NCI-H1417 (cell line): ENCODE data around the gene ABCC5.
"Not testable (repeated sequence)": the region's sequence is repeated elsewhere in the genome, so short reads cannot be mapped to it uniquely, and the experiment has no call there.

Experiments
- DNase-seq, 3 experiments: peaks; one replicate each; lab custom pipeline; 2025; lab: John Stamatoyannopoulos, UW

ABCC5 gene

DNA sequence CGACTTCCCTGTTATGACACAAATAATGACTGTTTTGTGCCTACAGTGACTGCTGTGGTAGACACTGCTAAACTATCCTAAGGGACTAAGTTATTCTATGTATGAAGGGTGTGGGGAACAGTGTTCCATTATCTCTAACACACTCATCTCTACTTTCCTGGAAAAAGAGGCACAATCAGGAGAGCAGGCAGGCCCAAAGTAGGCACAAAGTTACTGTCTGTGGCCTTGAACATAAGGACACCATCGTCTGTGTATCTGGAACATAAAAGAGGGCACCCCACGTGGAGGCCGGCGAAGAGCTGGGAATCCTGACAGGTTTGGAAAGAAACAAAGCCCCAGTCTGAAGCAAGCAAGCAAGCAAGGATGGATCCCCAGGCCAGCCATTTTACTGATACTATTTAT lies 1.5 kb downstream of the ABCC5 start:
- DNase-seq, result no peak

DNA sequence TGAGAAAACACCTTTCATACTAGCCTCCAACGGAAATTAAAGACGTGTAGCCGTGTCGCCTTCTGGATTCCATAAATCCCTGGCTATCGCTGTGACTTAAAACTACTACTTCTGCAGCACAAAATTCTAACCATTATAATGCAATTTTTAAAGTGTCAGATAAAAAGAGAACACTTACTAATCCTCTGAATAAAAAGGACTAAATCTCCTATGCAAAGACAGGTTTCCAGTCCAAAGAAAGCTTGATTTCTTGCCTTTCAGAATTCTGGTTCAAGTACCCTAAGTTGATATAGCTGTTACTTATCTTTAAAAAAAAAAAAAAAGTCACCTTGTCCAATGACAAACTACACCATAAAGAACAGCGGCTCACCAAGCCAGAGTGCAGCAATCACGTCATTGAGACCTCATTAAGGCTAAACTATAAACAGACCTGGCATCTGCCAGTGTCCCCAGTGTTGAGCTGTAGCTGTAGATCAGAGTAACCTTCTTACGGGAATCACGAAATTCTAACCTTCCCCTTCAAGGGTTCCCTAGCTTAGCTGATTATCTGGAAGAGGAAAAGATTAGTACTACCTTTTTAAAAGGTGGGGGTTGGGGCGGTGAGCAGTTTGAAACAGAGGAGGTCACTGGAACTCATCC lies 2.2 kb downstream of the ABCC5 start:
- DNase-seq, result peak in 1 of 3 experiments; percentile 60

DNA sequence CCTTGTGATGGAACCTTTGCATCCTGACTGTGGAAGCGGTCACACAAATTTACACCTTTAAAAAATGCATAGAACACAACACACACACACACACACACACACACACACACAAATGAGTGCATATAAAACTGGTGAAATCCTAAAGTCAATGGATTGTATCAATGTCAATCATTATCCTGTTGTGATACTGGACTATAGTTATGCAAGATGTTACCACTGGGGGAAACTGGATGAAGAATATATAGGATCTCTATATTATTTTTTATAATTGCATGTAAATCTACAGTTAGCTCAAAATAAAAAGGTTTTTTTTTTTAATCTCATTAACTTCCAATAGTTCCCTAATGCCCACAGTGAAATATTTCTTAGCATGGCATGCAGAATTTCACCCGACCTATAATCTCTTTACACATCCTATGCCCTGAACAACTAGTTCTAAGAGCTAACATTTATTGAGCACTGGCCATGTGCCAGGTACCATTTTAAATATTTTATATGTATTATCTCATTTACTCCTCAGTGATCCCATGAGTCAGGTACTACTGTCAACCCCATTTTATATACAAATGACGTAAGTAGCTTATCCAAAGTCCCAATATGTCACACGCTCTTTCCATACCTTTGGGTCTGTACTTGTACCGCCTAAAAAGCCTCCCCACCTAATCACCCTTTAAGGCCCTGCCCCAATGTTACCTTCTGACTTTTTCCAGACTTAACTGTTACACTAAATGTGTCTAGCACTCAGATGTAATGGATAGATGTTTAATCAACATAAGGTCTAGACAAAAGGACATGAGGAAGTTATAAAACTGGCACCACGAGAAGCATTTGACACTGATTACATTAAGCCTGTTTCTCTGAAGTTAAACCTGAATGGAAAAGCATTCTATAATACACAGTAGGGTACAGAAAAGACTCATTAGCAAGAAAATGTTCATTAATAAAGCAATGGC lies 5.5 kb downstream of the ABCC5 start:
- DNase-seq, result no peak

DNA sequence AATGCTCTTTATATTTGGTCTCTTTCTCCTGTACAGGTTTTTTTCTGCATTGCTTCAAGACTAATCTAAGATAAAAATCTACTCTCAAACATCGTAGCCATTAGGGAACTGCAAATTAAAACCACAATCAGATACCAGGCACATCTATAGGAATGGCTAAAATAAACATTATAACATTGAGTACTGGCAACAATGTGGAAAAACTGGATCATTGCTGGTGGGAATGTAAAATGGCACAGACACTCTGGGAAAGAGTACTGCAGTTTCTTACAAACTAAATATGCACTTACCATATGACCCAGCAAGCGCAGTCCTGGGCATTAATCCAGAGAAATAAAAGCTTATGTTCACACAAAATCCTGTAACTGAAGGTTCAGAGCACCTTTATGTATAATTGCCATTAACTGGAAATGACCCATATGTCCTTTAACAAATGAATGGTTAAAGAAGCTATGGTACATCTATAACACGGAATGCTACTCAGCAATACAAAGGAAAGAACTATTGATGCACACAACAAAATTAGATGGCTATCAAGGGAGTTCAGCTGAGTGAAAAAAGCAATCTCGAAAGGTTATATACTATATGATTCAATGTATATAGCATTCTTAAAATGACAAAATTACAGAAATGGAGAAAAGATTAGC lies 6.3 kb downstream of the ABCC5 start:
- DNase-seq, result no peak

DNA sequence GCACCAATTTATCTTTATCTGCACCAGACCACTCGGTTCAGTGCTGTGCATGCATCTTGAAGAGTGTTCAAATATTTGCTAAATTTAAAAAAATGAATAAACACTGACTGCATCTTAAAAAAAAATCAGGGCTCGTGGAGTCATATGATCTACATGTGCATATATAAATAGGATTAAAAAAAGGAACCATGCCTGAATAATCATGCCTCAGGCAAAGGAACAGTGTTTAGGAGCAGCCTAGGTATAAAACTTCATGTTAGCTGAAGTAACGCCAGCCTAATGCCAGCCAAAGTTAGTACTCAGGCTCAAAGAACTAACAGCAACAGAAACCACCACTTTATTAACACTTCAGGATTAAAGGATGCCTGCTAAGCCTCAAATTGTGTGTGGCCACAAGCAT lies 9.5 kb downstream of the ABCC5 start:
- DNase-seq, result peak in 1 of 3 experiments; percentile 20

DNA sequence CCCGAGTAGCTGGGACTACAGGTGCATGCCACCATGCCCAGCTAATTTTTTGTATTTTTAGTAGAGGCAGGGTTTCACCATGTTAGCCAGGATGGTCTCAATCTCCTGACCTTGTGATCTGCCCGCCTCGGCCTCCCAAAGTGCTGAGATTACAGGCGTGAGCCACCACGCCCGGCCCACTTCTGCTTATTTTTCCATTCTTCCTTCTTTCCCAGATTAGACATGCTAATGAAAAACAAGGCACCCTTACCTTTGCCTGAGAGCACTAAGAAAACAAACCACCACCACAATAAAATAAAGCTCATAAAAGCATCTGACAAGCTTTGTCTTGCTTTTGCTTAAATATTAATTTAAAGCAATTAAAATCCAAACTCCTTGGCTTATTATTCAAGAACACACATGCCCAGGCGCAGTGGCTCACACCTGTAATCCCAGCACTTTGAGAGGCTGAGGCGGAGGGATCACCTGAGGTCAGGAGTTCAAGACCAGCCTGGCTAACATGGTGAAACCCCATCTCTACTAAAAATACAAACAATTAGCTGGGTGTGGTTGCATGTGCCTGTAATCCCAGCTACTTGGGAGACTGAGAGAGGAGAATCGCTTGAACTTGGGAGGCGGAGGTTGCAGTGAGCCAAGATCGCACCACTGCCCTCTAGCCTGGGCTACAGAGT lies 10.4 kb downstream of the ABCC5 start:
- not testable (repeated sequence) for DNase-seq

DNA sequence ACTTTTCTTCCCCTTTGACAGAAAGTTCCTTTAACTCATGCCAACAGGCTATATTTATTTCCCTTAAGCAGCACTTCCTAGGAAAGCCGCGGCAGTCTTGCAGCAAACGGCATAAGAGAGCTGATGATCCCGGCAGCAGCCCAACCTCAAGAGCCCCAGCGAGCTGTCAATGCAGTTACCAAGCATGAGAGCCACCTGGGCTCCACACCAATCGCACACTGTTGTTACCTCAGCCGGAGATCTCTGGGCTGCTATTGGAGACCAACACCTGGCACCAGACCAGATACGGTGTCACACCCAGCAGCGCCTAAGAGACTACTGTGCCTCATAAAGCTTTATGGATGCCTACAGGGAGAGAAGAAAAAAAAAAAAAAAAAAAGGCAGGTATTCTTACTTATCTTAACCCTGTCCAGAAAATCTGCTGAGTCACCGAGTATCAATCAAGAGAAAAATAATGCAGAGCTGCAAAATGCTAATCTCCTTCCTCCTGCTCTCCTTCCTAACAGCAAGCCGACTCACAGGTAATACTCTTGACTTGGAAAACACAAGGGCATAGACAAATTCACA lies 11.7 kb downstream of the ABCC5 start:
- peak; percentile 92 to 99 (median 97) for DNase-seq

DNA sequence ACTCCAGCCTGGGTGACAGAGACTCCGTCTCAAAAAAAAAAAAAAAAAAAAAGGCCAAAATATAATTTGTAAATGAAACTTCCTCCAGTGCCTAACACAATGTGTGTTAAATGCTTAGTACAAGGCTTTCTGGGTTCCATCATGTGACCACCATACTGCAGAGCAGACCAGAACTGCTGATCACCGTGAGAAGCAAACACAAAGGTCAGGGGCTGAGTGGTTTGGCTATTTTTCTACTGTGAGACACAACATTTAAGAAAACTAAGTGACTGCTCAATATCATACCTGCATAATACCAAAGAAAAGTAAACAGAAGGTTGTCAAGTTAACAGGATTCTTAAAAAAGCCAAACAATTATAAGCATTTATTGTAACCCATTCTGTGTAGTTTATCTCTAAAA lies 13.2 kb downstream of the ABCC5 start:
- no peak for DNase-seq

DNA sequence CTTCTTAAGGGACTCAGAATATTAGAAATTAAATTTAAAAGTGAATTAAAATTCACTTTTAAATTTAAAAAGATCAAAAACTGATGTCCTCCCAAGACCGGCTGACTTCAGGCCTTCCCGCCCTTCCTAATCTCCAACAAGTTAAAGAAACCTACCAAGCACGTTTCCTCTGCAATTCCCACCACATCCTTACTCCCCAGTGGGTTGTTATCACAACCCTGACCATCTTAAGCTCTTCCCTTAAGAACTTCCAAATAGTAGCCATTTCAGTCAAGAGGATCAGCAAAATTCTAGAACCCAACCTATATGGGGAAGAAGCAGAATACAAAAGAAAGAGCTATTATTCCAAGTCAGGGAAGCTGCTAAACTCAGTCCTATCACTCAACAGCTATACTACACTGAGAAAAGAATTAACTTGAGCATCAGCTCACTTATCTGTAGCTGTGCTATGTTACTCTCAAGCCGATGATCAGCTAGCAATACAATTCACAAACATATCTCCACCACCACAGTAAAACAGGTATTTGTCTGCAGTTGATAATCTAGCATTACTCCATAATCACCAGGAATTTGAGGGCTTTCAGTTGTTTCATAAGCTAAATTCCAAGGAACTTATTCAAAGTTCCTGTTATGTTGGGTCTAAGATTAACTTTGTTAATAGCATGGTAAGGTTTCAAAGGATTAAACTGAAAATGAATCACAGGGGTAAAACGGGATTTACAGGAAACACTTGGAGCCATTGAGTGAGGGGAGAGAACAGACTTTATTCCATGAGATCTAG lies 14.3 kb downstream of the ABCC5 start:
- DNase-seq, result no peak

DNA sequence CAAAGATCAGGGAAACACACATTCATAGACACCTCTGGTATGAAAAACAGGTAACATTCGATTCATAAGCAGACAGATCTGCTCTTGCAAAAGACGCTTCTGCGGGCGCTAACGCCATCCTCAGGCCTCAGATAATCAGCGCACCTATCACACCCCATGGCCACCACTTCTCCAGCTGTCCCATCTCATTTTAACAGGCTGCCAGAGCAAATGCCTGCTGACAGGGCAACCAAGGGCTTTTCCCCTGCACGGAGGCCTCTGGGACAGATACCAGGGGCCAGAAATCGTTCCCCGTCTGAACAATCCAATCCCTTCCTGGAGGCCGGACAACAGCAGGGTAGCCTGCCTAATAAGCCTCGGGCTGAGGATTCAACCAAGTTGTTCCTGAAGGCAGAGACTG lies 15.2 kb downstream of the ABCC5 start:
- no peak for DNase-seq

DNA sequence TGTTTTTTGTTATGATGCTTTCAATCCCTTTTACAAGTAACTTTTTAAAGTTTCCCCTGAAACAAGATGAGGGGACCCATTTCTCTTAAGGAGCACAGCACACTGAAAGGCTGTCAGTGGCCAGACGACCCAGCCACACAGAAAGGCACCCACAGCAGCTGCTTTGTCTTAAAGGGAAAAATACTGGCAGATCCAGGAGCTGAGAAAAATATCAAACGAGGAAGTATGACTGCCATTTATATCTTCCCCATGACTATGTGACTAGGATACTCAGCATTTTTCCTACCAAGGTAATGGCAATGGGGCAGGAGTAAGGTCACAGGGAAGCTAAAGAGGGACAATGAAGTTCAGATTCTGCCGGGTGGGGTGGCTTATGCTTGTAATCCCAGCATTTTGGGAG lies 15.9 kb downstream of the ABCC5 start:
- DNase-seq, result no peak

DNA sequence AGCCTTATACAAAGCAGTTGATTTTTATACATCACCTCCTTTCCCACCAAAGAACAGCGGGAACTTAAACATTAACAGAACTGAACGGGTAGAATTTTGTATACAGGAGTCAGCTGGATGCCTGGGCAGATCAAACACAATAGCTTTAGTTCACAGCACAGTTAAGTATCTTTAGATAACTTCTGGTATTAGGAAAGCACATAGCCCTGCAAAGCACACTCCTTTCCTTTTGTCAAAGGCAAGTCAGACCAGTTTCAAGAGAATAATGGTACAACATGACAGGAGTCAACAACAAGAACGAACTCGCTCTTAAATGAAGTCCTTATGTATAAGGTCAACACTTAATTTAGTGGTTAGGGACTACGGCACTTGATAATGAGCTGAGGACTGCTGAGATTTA lies 26.3 kb downstream of the ABCC5 start:
- DNase-seq, result peak in 1 of 3 experiments; percentile 52

DNA sequence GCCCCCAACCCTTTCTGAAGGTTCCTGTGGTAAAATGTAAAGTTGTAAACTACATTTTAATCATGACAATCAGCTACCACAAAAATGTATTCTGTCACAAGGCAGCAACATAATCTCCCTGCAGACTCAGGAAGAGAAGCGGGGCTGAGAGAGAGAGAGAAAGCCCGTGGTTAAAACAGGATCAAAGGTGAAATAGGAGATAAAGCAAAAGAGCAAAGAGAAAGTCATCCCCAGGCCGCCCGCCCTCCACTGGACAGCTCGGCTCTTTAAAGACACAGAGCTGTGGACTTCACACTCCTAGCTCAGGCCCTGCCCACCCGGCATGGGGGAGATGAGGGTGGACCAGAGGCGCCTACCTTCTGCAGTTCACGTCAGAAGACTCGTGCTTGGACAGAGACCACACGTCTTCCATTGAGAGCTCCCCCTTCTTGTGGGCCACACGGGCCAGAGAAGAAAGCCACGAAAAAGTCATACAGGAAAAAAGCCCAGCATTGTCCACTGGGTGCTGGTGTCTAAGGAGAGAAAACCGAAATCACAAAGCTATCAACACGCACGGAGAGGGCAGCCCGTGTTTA lies 29.4 kb downstream of the ABCC5 start:
- DNase-seq, result no peak

DNA sequence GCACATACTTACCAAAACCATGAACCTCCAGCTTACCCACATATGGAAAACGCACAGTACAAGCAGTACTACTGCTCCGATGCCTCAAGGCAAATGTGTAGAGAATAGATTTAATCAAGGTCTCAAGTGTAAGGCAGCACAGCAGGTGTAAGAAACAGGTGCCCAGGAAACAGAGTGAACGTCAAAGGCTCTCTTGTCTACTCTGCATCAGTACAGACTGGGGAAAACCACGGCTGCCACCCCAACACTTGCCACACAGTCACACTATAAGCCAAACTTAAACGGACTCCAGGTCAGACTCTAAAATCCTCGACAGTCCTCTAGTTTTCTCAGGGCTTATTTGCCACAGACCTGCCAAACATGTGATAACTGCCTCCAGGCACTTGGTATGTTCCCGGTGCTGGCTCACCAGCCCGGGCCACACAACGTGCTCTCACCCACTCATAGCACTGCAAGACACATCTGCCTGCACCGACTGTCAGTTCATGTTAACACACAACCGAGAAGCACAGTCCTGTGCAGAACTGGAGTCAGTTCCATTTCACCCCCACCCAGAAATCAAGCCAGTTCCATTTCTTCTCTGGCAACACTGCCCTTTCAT lies 30.6 kb downstream of the ABCC5 start:
- peak in 1 of 3 experiments; percentile 33 for DNase-seq

DNA sequence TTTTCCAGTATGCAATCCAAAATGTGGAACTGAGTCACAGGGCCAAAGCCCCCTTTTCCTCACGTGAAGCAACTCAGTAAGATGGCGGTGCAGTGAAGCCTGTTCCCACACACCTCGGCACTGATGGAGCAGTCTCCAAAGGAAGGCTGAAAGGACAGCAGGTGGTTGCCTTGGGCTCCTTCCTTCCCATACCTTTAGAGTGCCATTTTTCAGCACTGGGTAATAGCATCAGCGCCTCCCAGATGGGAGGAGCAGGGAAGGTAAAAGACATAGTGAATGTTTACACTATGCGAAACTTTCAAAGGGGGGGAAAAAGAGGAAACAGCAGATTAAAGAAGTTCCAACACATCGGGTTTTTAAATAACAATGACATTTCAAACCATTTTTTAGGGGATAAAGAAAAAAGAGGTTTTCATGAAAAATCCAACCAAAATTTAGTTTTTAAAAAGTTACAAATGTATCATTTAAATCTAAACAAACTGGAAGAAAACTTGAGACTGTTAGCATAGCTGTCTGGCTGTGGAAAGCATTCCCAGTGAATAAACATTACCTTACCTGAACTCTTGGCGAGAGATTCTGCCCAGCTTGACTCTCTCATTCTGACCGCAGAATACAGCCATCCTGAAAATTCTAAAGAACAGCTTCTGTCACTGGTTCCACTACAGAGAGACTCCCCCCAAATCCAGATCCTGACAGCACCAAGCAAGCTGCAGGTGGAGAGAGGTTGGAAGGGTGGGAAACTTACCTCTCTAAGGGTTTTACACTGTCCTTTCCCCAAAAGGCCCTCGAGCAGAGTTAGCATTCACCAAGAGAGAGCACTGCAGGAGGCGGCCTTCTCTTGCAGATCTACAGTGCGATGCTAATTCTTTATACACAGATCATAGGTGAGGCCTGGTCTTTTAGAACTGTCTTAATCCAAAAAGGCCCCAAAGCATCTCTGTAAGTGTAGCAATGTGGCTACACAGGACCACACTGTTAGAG lies 32.6 kb downstream of the ABCC5 start:
- no peak for DNase-seq

DNA sequence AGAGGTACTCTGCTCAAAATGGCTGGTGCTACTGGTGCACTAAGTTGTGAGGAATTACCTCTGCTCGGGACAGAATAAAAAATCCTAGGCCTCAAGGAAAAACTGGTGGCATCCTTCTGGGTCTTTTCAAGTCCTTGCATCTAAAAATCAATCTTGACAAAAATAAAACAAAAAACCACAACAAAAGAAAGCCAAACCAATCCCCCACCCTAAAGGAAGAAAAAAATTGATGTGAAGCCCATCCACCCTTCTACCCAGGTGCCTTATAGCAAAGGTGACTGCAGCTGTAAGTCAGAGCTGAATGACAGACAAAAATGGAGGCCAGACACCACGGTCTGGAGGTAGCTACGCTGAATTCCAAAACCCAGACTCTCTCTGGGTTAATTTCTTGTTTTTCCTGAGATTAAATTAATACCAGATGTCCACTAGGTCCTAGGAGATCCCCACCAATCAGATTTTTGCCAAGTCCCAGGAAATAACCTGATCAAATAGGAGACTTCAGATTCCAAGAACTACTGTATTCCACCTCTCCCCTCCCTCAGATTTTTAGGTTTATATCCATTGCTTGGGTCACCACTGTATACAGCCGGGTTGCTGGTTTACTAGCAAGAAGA lies 33.5 kb downstream of the ABCC5 start:
- DNase-seq, result no peak

DNA sequence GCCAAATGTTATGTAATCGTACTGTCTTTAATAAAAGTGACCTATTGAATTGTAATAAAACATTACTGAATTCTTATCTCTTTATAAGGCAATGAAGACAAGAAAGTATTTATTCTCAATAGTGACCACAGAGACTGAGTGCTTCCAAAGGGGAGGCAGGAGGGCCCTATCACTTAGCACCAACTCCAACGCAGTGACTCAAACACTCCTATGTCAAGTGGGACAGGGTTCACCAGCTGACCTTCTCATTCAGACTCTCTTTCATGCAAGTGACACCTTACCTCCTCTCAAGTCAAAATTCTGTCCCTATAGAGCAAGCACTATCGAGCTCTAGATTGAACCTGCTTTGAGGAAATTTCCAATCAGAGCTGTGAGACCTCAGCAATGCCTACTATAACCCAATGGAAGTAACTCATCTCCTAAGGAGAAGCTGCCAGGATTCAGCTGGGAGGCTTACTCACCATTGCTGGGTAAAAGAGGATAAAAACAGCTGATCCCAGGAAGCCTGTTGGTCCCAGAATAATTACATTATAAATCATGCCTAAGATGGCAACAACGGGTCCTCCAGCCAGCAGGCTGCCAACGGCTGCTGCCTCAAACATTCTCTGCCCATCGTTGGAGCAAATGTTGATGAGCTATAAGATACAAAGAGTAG lies 35.6 kb downstream of the ABCC5 start:
- peak in 1 of 3 experiments; percentile 53 for DNase-seq

DNA sequence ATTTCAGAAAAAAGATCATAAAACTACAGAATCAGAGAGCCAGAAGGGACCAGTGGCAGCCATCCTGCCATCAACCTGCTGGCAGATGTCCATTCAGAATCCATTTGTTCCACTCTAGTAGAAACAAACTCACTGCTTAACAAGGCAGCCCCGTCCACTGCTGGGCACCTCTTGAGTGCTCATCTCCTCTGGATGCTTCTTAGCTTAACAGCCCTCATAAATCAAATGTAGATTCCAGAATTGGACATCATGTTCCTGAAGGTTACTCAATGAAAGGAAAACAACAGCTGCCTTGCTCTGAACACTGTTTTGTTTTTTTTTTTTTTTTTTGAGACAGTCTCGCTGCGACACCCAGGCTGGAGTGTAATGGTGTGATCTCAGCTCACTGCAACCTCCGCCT lies 37.3 kb downstream of the ABCC5 start:
- peak; percentile 14 to 90 (median 73) for DNase-seq
